ENCODE results near the gene PIK3CD. TPM values are rescaled to one million over a fixed set of nuclear protein-coding genes. Genes with fewer than 3 reads are reported as not detected.

Gene PIK3CD
- polyA plus RNA-seq (4.2 and 4.5 TPM in 2 replicates), polyA minus RNA-seq (5.4 and 5.6 TPM in 2 replicates)

GRCh38 chr1:9651565-9652378 lies at the start of gene PIK3CD:
Gene PIK3CD (plus strand): TSS chr1:9651731. CDS start chr1:9710456, 58,725 bp downstream.
- Histone ChIP-seq H2AFZ (ENCODE audit: low read depth, low read length) (peak within 1 kb of the TSS; percentile 60), H3K27ac (ENCODE audit: low read length) (no peak within 1 kb of the TSS), H3F3A (ENCODE audit: insufficient read depth, low read length, poor library complexity, severe bottlenecking) (peaks cover 3% of the 10 kb centered on the region), H3K9ac (ENCODE audit: low read length) (peak within 1 kb of the TSS; percentile 51), H3K9me3 (ENCODE audit: low read length) (no peaks in the 10 kb centered on the region), H3K4me3 (ENCODE audit: low read length) (peak within 1 kb of the TSS; percentile 86), H3K36me3 (ENCODE audit: insufficient read depth, low read length) (no peaks in the 10 kb centered on the region), H4K20me1 (ENCODE audit: insufficient read depth) (no peaks in the 10 kb centered on the region), H3K9me2 (ENCODE audit: insufficient read depth, low read length) (no peaks in the 10 kb centered on the region), H3K27me3 (ENCODE audit: insufficient read depth, low read depth, low read length) (peaks cover 35% of the 10 kb centered on the region), H3K4me2 (ENCODE audit: low read length) (peak within 1 kb of the TSS; percentile 23), H3K79me2 (replicated peaks; ENCODE audit: insufficient read depth, low read length) (no peaks in the 10 kb centered on the region)
- TF ChIP-seq EZH2 (IDR thresholded peaks at IDR 0.05; ENCODE audit: borderline replicate concordance, insufficient read depth, low read length, poor library complexity, severe bottlenecking) (no peak), MXI1 (conservative IDR thresholded peaks at IDR 0.05; ENCODE audit: poor library complexity, severe bottlenecking) (peak; percentile 66), SMC3 (conservative IDR thresholded peaks at IDR 0.05; ENCODE audit: poor library complexity) (no peak), REST (IDR thresholded peaks at IDR 0.05; ENCODE audit: borderline replicate concordance) (no peak), EP300 (conservative IDR thresholded peaks at IDR 0.05; ENCODE audit: poor library complexity, severe bottlenecking) (no peak), POLR2AphosphoS5 (IDR thresholded peaks at IDR 0.05) (peak; percentile 45), TAF1 (IDR thresholded peaks at IDR 0.05; ENCODE audit: low read depth) (no peak), RAD21 (conservative IDR thresholded peaks at IDR 0.05) (peak; percentile 33)
- TF ChIP-seq, protein P1, sequence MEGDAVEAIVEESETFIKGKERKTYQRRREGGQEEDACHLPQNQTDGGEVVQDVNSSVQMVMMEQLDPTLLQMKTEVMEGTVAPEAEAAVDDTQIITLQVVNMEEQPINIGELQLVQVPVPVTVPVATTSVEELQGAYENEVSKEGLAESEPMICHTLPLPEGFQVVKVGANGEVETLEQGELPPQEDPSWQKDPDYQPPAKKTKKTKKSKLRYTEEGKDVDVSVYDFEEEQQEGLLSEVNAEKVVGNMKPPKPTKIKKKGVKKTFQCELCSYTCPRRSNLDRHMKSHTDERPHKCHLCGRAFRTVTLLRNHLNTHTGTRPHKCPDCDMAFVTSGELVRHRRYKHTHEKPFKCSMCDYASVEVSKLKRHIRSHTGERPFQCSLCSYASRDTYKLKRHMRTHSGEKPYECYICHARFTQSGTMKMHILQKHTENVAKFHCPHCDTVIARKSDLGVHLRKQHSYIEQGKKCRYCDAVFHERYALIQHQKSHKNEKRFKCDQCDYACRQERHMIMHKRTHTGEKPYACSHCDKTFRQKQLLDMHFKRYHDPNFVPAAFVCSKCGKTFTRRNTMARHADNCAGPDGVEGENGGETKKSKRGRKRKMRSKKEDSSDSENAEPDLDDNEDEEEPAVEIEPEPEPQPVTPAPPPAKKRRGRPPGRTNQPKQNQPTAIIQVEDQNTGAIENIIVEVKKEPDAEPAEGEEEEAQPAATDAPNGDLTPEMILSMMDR (IDR thresholded peaks at IDR 0.05; ENCODE audit: poor library complexity, severe bottlenecking): peak; percentile 55

DNA sequence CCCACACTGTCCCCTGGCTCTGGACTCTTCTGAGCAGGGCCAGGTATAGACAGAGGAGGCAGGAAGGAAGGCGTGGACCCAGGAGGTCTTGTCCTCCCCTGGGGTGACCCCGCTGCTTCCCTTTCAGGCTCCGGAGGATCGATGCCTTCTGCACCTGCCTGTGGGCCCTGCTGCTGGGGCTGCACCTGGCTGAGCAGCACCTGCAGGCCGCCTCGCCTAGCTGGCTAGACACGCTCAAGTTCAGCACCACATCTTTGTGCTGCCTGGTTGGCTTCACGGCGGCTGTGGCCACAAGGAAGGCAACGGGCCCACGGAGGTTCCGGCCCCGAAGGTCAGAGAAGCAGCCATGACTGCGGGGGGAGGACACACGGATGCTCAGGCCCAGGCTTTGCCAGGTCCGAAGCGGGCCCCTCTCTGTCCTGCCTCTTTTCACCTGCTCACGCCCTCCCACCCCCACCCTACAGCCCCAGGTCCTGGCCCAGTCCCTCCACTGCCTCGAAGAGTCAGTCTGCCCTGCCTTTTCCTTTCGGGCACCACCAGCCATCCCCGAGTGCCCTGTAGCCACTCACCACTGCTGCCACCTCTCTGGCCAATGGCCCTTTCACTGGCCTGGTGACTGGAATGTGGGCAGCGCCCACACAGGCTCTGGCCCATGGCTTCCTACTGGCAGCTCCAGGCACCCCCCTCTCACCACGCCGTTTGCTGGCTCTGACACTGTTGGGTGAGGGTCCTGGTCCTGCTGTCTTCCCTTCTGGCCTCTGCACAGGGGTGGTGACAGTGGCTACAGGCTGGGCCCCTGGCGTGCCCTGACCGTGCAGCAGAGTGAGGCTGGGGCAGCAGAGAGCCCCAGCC lies 49.4 kb upstream of the PIK3CD start:
- H3K9me3 ChIP-seq (ENCODE audit: low read length): no peaks in the 10 kb centered on the region
- no peak for TF ChIP-seq SMC3 (conservative IDR thresholded peaks at IDR 0.05; ENCODE audit: poor library complexity)
- TF ChIP-seq EP300 (conservative IDR thresholded peaks at IDR 0.05; ENCODE audit: poor library complexity, severe bottlenecking): no peak
- no peak for TF ChIP-seq POLR2AphosphoS5 (IDR thresholded peaks at IDR 0.05)
- no peak for TF ChIP-seq EZH2 (IDR thresholded peaks at IDR 0.05; ENCODE audit: borderline replicate concordance, insufficient read depth, low read length, poor library complexity, severe bottlenecking)
- no peak overlapping the region for H3K4me2 ChIP-seq (ENCODE audit: low read length)
- H3K9me2 ChIP-seq (ENCODE audit: insufficient read depth, low read length): no peaks in the 10 kb centered on the region
- H3K9ac ChIP-seq (ENCODE audit: low read length): no peak overlapping the region
- H3K27me3 ChIP-seq (ENCODE audit: insufficient read depth, low read depth, low read length): no peaks in the 10 kb centered on the region
- no peaks in the 10 kb centered on the region for H4K20me1 ChIP-seq (ENCODE audit: insufficient read depth)
- no peak overlapping the region for H3K27ac ChIP-seq (ENCODE audit: low read length)
- no peaks in the 10 kb centered on the region for H3K36me3 ChIP-seq (ENCODE audit: insufficient read depth, low read length)
- no peak overlapping the region for H3K4me3 ChIP-seq (ENCODE audit: low read length)
- no peak overlapping the region for H2AFZ ChIP-seq (ENCODE audit: low read depth, low read length)
- H3F3A ChIP-seq (ENCODE audit: insufficient read depth, low read length, poor library complexity, severe bottlenecking): no peaks in the 10 kb centered on the region
- H3K79me2 ChIP-seq (replicated peaks; ENCODE audit: insufficient read depth, low read length): no peaks in the 10 kb centered on the region
